Hippocampal formation (tissue), 2 donors: ENCODE results near the gene TADA2B.

ENCODE experiments used
- DNase-seq, 2 donors: peaks; one replicate each; lab custom pipeline; 2025; lab: John Stamatoyannopoulos, UW

TADA2B gene

DNA sequence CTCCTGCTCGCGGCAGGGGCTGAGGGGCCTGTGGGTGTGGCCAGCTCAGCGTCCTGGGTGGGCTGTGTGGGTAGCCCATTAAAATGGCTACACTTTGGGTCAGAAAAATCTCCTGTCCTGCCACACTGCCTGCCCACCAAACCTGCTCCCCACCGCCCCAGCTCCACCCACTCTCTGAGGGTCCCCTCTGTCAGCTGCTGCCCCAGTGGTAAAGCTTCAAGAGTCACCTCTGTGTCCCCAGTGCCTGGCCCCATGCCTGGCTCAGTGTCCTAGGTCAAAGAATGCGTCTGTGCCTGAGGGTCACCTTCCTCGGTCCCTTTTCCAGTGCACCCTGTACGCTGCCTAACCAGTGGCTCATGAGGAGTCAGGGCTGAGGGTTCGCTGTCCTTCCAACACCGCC is 24.9 kb upstream of the TADA2B start:
- DNase-seq = no peak

- DNase-seq = no peak
Measured at GRCh38 chr4:7019367-7019766, 23.8 kb upstream of the TADA2B start.

- no peak for DNase-seq
Measured at GRCh38 chr4:7020290-7020689, 22.9 kb upstream of the TADA2B start.

DNA sequence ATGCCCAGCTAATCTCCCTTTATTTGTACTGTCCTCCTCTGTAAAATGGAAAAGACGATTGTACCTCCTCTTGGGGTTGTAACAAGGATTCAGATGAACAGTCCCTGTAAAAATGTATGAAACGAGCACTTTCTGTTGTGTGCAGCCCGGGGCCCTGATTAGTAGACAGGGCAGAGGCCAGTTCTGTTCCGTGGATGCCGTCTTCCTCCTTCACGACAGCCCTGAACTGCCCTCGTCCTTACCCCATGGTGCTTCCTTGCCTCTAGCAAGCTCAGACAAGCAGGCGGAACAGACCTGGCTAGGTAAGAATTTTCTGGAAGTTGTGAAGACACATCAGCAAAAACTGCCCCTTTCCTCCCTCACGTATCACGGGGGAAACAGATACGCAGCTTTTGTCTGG is 22.3 kb upstream of the TADA2B start:
- DNase-seq = no peak

DNA sequence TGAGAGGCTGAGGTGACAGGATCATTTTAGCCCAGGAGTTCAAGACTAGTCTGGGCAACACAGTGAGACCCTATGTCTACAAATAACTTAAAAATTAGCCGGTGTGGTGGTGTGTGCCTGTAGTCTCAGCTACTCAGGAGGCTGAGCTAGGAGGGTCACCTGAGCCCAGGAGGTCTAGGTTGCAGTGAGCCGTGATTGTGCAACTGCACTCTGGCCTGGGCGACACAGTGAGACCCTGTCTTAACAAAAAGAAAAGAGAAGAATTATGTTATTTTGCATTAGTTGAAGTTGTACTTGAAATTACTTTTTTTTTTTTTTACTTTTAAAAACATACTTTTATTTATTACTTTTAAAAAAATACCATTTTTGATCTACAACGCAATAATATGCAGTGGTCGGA is 21.8 kb upstream of the TADA2B start:
- no peak for DNase-seq

GRCh38 chr4:7021930-7022664 is 21.1 kb upstream of the TADA2B start:
- no peak for DNase-seq

GRCh38 chr4:7023486-7023885 is 19.7 kb upstream of the TADA2B start:
- DNase-seq = no peak

DNA sequence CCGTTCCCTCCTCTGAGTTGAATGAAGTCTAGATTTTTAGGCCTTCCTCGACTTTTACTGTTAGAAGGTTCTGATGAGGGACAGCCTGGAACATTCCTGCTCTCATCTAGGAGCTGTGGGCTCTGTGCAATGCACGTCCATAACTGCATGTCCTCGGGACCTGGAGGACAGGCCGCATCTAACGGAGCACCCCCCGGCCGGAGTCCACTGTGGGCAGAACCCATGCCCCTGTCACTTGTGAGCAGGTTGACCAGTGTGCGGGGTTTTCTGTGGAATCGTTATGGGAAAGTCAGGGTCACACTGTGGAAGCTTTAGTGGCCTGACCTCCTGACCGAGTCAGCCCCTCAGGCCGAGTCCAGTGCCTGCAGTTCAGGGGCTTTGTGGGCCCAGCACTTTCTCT is 19.3 kb upstream of the TADA2B start:
- DNase-seq = no peak

- no peak for DNase-seq
Measured at GRCh38 chr4:7024336-7024890, 18.8 kb upstream of the TADA2B start.

GRCh38 chr4:7025040-7025602 is 18.1 kb upstream of the TADA2B start:
- DNase-seq = no peak

DNA sequence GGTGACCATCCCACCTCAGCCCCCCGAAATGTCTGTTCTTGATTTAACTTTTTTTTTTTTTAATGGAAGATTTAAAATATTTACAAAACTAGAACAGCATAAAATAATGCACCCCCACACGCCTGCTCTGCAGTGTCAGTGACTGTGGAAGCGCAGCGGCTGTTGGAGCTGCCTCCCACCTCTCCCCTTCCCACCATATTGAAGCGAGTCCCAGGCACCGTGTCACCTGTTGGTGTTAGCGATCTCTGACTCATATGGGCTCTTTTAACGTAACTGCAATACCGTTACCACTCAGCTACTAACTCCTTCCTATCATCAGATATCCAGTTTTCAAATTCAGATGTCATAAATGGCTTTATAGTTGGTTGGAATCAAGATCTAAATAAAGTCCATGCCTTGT is 17.1 kb upstream of the TADA2B start:
- DNase-seq = no peak

DNA sequence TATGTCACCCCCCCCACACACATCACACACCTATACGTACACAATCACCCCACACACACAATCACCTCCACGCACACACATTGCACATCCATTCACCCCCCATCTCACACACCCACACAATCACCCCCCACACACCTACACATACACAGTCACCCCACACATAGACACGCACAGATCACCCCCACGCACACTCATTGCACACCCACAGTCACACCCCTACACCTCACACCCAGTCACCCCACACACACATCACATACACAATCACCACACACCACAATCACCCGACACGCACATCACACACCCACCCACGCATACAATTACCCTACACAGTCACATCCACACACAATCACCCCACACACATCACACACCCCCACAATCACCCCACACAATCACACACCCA is 15.9 kb upstream of the TADA2B start:
- no peak for DNase-seq

GRCh38 chr4:7027913-7028312 is 15.3 kb upstream of the TADA2B start:
- DNase-seq = no peak

DNA sequence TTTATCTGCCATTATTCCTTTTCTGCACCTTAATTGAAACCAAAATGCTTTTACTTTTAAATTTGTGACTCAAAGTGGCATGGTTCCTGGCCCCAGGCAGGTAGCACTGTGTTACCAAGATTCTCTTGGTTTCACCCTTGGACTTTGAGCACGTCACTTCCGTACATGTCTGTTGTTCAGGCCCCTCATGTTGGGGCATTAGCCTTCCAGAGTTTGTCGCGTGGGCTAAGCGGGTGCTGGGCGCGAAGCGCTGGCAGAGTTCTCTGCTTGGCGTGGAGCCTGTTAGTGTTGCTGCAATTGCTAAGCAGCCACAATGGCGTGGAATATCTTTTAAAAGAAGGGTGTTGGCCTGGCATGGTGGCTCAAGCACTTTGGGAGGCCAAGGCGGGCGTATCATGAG is 14.0 kb upstream of the TADA2B start:
- no peak for DNase-seq

GRCh38 chr4:7029921-7030320 is 13.3 kb upstream of the TADA2B start:
- no peak for DNase-seq

- DNase-seq = no peak
Measured at GRCh38 chr4:7030856-7031255, 12.3 kb upstream of the TADA2B start.

DNA sequence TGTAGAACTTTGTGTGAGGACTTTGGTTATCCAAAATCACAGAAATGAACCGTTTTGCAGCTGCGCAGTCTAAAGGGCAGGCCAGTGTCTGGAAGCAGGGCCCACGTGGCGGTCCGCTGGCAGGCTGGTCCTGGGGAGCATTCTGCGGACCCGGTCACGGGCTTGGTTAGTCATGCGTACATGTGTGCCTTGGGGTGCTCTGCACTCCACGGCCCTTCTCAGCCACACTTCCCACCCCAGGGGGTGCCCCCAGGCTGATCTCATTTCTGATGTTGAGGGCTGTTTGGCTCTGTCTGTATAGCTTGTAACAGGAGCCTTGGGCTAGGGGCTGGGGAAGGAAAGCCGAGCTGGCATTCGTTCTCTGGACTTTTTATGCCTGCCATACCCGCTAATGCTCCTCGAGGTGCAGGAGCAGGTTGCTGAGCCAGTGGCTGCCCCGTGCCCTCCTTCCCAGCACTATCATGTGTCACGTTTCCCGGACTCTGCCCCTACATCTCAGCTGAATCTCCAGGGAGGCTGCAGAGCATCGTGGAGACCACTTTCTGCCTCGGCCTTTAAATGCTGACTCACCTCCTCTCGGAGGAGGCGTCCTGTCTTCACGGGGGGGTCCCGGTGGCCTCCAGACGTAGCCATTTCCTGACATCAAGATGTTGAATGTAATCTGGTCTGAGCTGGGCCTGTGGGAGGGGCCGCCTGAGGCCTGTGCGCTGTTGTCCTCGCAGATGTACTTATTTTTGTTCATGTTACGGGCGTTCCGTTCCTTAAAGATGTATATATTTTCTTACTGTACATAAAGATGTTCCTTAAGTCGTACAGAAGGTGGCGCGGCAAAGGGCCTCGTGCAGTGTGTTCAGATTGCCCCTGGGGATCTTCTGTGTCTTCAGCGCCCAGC is 11.4 kb upstream of the TADA2B start:
- no peak for DNase-seq

GRCh38 chr4:7032596-7032995 is 10.6 kb upstream of the TADA2B start:
- DNase-seq = no peak

- no peak for DNase-seq
Measured at GRCh38 chr4:7034262-7035081, 8.7 kb upstream of the TADA2B start.

DNA sequence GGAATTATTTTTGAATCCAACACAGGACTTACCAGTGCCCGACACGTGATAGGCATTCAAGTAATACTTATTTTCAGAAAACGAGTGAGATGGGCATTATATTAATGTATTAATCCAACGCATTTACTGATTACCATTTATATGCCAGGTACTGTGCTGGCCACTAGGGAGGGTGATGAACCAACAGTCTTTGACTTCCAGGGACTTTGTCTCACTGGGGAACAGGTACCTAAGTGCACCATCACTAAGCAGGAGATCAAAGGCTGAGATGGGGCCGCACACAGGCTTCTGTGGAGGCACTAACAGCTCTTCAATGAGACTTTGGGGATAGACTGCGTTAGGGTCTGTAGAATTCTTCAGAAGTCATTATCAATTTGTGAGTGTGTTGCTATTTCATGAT is 5.7 kb upstream of the TADA2B start:
- no peak for DNase-seq

- DNase-seq = no peak
Measured at GRCh38 chr4:7040765-7041164, 2.4 kb upstream of the TADA2B start.

GRCh38 chr4:7041246-7041645 is 1.9 kb upstream of the TADA2B start:
- no peak for DNase-seq
